Measurements from ENCODE around the gene SHB.

The SHB gene

GRCh38 chr9:37935096-37935495 lies 133.9 kb downstream of the SHB start:
- Histone ChIP-seq H3K4me3 (replicated peaks; ENCODE audit: low read depth, low read length) (no peak overlapping the region), H3K27me3 (replicated peaks; ENCODE audit: control insufficient read depth, insufficient read depth, low read length) (no peaks in the 10 kb centered on the region), H3K36me3 (ENCODE audit: control insufficient read depth, insufficient read depth, low read length) (no peaks in the 10 kb centered on the region)
- no peak for DNase-seq (ENCODE audit: extremely low read depth, insufficient read length)
- TF ChIP-seq CTCF (IDR thresholded peaks at IDR 0.05; ENCODE audit: insufficient read depth, low read length, poor library complexity, severe bottlenecking): no peak

GRCh38 chr9:37931592-37931991 lies 137.4 kb downstream of the SHB start:
- no peak overlapping the region for H3K4me3 ChIP-seq (replicated peaks; ENCODE audit: low read depth, low read length)
- no peak for DNase-seq (ENCODE audit: extremely low read depth, insufficient read length)
- H3K27me3 ChIP-seq (replicated peaks; ENCODE audit: control insufficient read depth, insufficient read depth, low read length): no peaks in the 10 kb centered on the region
- no peaks in the 10 kb centered on the region for H3K36me3 ChIP-seq (ENCODE audit: control insufficient read depth, insufficient read depth, low read length)
- TF ChIP-seq CTCF (IDR thresholded peaks at IDR 0.05; ENCODE audit: insufficient read depth, low read length, poor library complexity, severe bottlenecking): no peak

GRCh38 chr9:37929441-37929895 lies 139.6 kb downstream of the SHB start:
- Histone ChIP-seq H3K27me3 (replicated peaks; ENCODE audit: control insufficient read depth, insufficient read depth, low read length) (no peaks in the 10 kb centered on the region), H3K4me3 (replicated peaks; ENCODE audit: low read depth, low read length) (no peak overlapping the region), H3K36me3 (ENCODE audit: control insufficient read depth, insufficient read depth, low read length) (no peaks in the 10 kb centered on the region)
- no peak for DNase-seq (ENCODE audit: extremely low read depth, insufficient read length)
- TF ChIP-seq CTCF (IDR thresholded peaks at IDR 0.05; ENCODE audit: insufficient read depth, low read length, poor library complexity, severe bottlenecking): no peak

- H3K4me3 ChIP-seq (replicated peaks; ENCODE audit: low read depth, low read length): no peak overlapping the region
- H3K27me3 ChIP-seq (replicated peaks; ENCODE audit: control insufficient read depth, insufficient read depth, low read length): no peaks in the 10 kb centered on the region
- H3K36me3 ChIP-seq (ENCODE audit: control insufficient read depth, insufficient read depth, low read length): no peaks in the 10 kb centered on the region
- no peak for DNase-seq (ENCODE audit: extremely low read depth, insufficient read length)
- no peak for TF ChIP-seq CTCF (IDR thresholded peaks at IDR 0.05; ENCODE audit: insufficient read depth, low read length, poor library complexity, severe bottlenecking)
Observed at GRCh38 chr9:37928552-37929430, 140.2 kb downstream of the SHB start.

- H3K36me3 ChIP-seq (ENCODE audit: control insufficient read depth, insufficient read depth, low read length): no peaks in the 10 kb centered on the region
- H3K4me3 ChIP-seq (replicated peaks; ENCODE audit: low read depth, low read length): no peak overlapping the region
- DNase-seq (ENCODE audit: extremely low read depth, insufficient read length): no peak
- no peak for TF ChIP-seq CTCF (IDR thresholded peaks at IDR 0.05; ENCODE audit: insufficient read depth, low read length, poor library complexity, severe bottlenecking)
- H3K27me3 ChIP-seq (replicated peaks; ENCODE audit: control insufficient read depth, insufficient read depth, low read length): no peaks in the 10 kb centered on the region
Observed at GRCh38 chr9:37927601-37928551, 141.2 kb downstream of the SHB start.

Data from GM06990 (cell line).